HG03442 (cell line): Measurements from ENCODE around the gene CYP2W1.
"Not testable (repeated sequence)": the region's sequence is repeated elsewhere in the genome, so short reads cannot be mapped to it uniquely, and the experiment has no call there.

Source experiments
- ATAC-seq: cut with Tn5 transposase; IDR thresholded peaks from one replicate; pipeline ENCODE4 v1.9.1; 2021; ENCODE audit warnings: mild to moderate bottlenecking, moderate library complexity; ENCODE audit not compliant: unreplicated experiment

Gene CYP2W1

GRCh38 chr7:983004-983615, at the start of gene CYP2W1:
CYP2W1 (plus strand) TSS chr7:983181; CDS start chr7:983212, 31 bp downstream.
- ATAC-seq, result no peak

- no peak for ATAC-seq
Measured at GRCh38 chr7:934469-935163, 48.4 kb upstream of the CYP2W1 start.

DNA sequence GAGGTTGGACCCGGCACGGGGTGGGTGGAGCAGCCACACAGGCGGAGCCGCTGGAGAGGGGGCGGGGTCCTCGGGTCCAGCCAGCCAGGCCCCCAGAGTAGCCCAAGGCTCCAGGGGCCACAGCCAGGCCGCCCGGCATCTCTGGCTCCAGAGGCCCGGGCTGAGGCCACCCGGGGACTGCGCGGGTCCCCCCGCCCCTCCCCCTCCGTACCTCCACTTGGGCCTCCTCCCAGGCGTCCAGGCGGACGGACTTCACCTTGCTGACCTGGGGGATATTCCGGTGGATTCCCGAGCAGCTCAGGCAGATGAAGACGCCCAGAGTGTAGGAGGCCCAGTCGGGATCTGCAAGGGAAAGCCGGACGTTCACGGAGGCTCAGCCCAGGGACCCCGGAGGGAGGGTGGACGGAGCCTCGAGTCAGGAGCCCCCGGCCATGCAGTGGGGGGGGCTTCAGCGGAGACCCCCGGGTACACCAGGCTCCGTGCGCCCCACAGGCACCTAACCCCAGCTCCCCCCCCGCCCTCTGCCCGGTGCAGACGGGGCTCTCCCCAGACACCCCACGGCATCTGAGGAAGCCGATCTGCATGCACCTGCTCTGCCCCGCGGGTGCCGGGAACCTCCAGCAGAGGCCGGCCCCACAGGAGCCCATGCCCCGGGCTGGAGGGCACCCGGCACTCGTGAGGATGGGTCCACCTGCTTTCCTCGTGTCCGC, 47.7 kb upstream of the CYP2W1 start:
- no peak for ATAC-seq

- ATAC-seq, result no peak
Measured at GRCh38 chr7:935874-936385, 47.1 kb upstream of the CYP2W1 start.

GRCh38 chr7:936386-937054, 46.5 kb upstream of the CYP2W1 start:
- ATAC-seq, result peak; percentile 92

DNA sequence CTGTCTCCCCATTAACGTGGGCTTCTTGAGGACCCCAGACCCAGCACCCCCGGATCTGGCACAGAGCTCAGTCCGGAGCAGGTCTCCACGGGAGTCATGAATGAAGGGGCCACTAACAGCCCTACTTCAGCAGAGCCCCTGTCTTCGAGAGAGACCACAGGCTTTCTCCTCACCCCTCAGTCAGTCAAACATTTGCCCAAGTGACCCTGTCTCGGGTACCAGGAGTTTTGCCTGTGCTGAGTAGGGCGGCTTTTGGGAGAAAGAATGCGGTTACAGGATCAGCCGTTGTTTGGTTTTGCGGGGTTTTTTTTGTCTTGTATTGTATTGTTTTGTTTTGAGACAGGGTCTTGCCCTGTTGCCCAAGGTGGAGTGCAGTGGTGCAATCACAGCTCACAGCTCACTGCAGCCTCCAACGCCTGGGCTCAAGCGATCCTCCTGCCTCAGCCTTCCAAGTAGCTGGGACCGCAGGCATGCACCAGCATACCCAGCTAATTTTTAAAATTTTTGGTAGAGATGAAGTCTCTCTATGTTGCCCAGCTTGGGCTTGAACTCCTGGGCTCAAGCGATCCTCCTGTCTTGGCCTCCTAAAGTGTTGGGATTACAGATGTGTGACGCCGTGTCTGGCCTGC, 45.0 kb upstream of the CYP2W1 start:
- ATAC-seq, result no peak

DNA sequence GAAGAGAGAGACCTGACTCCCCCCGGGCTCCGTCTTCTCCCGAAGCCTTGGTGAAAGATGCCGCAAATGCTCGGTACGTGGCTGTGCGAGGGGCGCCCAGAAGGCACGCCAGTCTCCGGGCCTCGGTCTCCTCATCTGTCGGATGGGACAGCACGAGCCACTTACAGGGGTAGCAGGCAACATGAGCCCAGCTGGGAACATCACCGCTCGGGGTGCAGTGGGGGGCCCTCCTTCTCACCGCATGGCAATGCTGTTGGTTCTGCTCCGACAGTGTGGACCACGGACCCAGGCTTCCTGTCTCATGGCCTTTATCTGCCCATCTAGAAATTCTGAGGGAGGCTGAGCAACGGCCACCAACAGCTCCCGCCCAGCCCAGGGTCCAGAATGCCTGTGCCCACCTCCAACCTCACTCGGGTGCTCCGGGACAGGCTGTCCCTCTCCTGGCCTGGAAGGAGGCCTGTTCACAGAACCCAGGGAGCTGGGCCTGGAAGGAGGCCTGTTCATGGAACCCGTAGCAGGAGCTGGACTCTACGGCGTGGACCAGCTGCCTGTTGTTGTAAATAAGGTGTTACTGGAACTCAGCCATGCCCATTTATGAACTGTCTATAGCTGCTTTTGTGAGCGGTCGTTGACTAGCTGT, 44.3 kb upstream of the CYP2W1 start:
- no peak for ATAC-seq

- no peak for ATAC-seq
Measured at GRCh38 chr7:939843-940242, 43.1 kb upstream of the CYP2W1 start.

DNA sequence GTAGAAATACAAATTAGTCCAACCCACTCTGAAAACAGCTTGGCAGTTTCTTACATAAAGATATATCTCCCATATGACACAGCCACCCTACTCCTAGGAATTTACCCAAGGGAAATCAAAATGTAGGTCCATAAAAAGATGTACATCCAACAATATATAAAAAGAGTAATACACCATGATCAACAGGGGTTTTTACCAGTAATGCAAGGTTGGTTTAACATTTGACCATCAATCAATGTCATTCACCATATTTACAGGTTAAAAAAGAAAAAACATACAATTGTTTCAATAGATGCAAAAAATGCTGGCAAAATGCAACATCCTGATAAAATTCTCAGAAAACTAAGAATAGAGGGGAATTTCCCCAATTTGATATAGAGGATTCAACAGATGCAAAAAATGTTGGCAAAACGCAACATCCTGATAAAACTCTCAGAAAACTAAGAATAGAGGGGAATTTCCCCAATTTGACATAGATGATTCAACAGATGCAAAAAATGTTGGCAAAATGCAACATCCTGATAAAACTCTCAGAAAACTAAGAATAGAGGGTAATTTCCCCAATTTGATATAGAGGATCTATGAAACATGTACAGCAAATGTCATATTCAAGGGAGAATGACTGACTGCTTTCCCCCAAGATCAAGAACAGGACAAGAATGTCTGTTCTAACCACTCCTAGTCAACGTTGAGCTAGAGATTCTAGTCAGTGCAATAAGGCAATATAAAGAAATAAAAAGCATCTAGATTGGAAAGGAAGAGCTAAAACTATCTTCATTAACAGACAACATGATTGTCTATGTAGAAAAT, 42.2 kb upstream of the CYP2W1 start:
- no peak for ATAC-seq

GRCh38 chr7:943793-944192, 39.2 kb upstream of the CYP2W1 start:
- not testable (repeated sequence) for ATAC-seq

DNA sequence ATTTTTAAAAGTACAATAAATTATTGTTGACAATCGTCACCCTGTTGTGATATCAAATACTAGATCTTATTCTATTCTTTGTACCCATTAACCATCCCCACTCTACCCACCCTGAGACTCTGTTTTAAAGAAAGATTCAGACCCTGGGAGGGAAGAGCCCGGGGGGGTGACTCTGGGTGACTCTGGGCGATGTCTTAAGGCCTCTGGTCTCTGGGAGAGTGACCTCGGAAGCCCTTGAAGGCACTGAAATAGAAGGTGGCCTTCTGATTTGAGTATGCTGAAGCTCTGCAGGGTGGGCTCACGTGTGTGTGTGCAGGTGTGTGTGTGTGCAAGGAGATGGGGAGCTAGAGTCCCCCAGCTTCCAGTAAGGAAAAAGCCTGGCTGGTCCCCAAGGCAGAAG, 38.2 kb upstream of the CYP2W1 start:
- ATAC-seq, result no peak

GRCh38 chr7:945147-945555, 37.8 kb upstream of the CYP2W1 start:
- ATAC-seq, result no peak

- no peak for ATAC-seq
Measured at GRCh38 chr7:945556-946255, 37.3 kb upstream of the CYP2W1 start.

DNA sequence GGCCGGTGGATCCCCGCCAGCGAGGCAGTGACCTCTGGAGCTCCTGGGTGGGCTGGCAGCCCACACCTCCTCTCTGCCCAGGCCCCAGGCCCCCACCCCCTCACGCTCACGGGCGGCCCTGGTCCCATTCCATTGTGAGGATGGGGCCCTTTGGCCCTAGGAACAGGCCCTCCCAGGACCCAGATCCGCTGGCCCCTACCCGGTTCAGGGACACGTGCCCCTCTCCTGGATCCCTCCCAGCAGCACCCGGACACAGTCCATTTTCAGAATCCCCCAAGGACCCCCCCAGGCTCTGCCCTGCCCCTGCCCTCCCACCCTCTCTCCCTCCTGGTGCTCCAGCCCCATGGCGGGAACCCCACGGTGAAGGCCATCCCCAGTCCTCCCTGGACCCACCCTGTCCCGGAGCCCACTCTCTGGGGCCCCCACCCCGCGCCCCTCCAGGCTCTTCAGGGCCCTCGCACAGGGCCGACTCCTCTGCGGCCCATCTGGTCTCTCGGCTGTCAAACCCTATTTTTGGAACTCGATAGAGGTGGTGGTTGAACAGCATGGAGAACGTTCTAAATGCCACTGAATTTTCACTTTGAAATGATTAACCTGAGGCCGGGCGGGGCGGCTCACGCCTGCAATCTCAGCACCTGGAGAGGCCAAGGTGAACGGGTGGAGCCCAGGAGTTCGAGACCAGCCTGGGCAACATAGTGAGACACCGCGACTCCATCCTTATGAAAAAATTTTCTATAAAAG, 36.6 kb upstream of the CYP2W1 start:
- ATAC-seq, result no peak

DNA sequence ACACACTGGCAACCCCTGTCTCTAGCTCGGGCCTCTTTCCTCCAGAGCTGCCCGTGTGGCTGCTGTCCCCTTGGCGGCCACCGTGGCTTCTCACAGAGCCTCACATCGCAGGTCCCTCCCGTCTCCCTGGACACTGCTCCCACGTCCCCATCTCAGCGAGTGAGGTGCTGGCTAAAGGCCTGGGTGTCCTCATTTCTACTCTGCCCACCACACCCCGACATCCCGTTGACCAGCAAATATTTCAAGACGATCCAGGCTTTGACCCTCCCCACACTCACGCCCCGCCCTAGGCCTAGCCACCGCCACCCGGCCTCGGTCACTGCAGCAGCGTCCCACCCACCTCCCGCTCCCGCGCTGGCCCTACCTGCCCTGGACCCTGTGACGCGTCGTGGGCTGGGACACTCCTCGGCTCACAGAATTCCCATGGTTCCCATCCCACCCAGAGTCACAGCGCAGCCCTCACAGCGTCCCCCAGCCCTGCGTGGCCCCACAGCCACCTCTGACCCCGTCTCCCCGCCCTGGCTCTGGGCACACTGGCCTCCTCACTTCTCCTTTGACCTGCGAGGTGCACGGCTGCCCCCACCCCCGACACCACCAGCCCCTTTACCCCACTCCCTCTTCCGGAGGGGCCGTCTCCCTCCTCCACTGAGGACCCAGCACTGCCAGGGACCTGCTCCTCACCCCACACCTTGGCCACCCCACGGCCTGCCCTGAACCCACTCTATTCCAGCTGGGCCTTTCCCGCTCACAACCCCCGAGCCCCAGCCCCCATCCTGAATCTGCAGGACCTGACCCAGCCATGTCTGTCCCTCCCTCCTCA, 35.4 kb upstream of the CYP2W1 start:
- ATAC-seq, result no peak

GRCh38 chr7:949021-949934, 33.7 kb upstream of the CYP2W1 start:
- ATAC-seq, result no peak
